Right ventricle myocardium superior (tissue), 1 donor: ENCODE data around the gene ARSG. TPM values are rescaled to one million over a fixed set of nuclear protein-coding genes. Genes with fewer than 3 reads are reported as not detected.
A peak's percentile ranks its signal among the peaks of the same experiment; 100 is the strongest.

Experiments
- ATAC-seq: fragments of 200-7000 bp; cut with Tn5 transposase; one replicate; pipeline ENCODE4 v1.9.1; 2020; ENCODE audit warnings: mild to moderate bottlenecking; ENCODE audit not compliant: poor library complexity
- DNase-seq: peaks from one replicate; pipeline ENCODE4 v3.0.0-alpha.2; 2020
- intact Hi-C: fragments of 100-400 bp; cut with DNase I; formaldehyde crosslinking; loops from one replicate; pipeline ENCODE4 v1.11.2; 2022
- total RNA-seq: library from RNA; stranded (reverse); fragmentation: NEBNext Ultra II Directional; extraction: Animal tissue kit (Norgen Biotek cat#: 25700); gene quantifications from one replicate; pipeline ENCODE4 v1.2.1, GENCODE V29; 2021
- donor health status: DM: no; HTN: yes; CAD: no; lungs with severe emphysema.

ARSG gene
- total RNA-seq, 1 donor from 2014 or later = 3.1 TPM

- ATAC-seq (no peak), DNase-seq (no peak)
- intact Hi-C loops = loop anchor here (10.0 kb wide), 1 partner anchor 165 kb away; no protein-coding TSS in a partner anchor
Observed at GRCh38 chr17:68429881-68430280, 138.6 kb downstream of the ARSG start.

GRCh38 chr17:68431045-68431608 is 139.8 kb downstream of the ARSG start:
- DNase-seq (no peak), ATAC-seq (no peak)
- intact Hi-C loops = loop anchor here (10.0 kb wide), 1 partner anchor 166 kb away; no protein-coding TSS in a partner anchor

GRCh38 chr17:68431661-68432071 is 140.4 kb downstream of the ARSG start:
- DNase-seq (no peak), ATAC-seq (no peak)
- intact Hi-C loops = loop anchor here (10.0 kb wide), 1 partner anchor 167 kb away; no protein-coding TSS in a partner anchor

GRCh38 chr17:68432086-68432864 is 141.0 kb downstream of the ARSG start:
- DNase-seq (no peak), ATAC-seq (peak; percentile 19)
- intact Hi-C loops = loop anchor here (10.0 kb wide), 1 partner anchor 167 kb away; no protein-coding TSS in a partner anchor

GRCh38 chr17:68433211-68433610 is 141.9 kb downstream of the ARSG start:
- ATAC-seq (no peak), DNase-seq (no peak)
- intact Hi-C loops = loop anchor here (10.0 kb wide), 1 partner anchor 168 kb away; no protein-coding TSS in a partner anchor

GRCh38 chr17:68433911-68434508 is 142.7 kb downstream of the ARSG start:
- intact Hi-C loops = loop anchor here (10.0 kb wide), 1 partner anchor 169 kb away; no protein-coding TSS in a partner anchor
- DNase-seq = no peak
- no peak for ATAC-seq

- no peak for DNase-seq
- ATAC-seq = no peak
- intact Hi-C loops = loop anchor here (10.0 kb wide), 1 partner anchor 171 kb away; no protein-coding TSS in a partner anchor
Observed at GRCh38 chr17:68435361-68435760, 144.1 kb downstream of the ARSG start.

GRCh38 chr17:68435876-68436842 is 144.9 kb downstream of the ARSG start:
- peak; percentile 76 for DNase-seq
- intact Hi-C loops = loop anchor here (10.0 kb wide), 1 partner anchor 171 kb away; no protein-coding TSS in a partner anchor
- ATAC-seq = peak; percentile 74

- DNase-seq = peak; percentile 62
- intact Hi-C loops = loop anchor here (10.0 kb wide), 1 partner anchor 173 kb away; no protein-coding TSS in a partner anchor
- ATAC-seq = peak; percentile 67
Observed at GRCh38 chr17:68437979-68438822, 146.9 kb downstream of the ARSG start.

GRCh38 chr17:68439656-68440290 is 148.5 kb downstream of the ARSG start:
- DNase-seq (no peak), ATAC-seq (no peak)
- intact Hi-C loops = loop anchor here (10.0 kb wide), 1 partner anchor 175 kb away; no protein-coding TSS in a partner anchor

GRCh38 chr17:68440526-68440925 is 149.2 kb downstream of the ARSG start:
- ATAC-seq = no peak
- intact Hi-C loops = no loop called here
- no peak for DNase-seq

- intact Hi-C loops = no loop called here
- no peak for ATAC-seq
- no peak for DNase-seq
Observed at GRCh38 chr17:68441070-68441770, 149.9 kb downstream of the ARSG start.

GRCh38 chr17:68443972-68444464 is 152.7 kb downstream of the ARSG start:
- ATAC-seq (peak; percentile 41), DNase-seq (no peak)
- intact Hi-C loops = no loop called here

GRCh38 chr17:68445671-68446070 is 154.4 kb downstream of the ARSG start:
- no peak for DNase-seq
- intact Hi-C loops = no loop called here
- ATAC-seq = no peak

- DNase-seq (no peak), ATAC-seq (no peak)
- intact Hi-C loops = no loop called here
Observed at GRCh38 chr17:68446626-68447041, 155.3 kb downstream of the ARSG start.
